Measurements from ENCODE around the gene ASXL3. TPM values are rescaled to one million over a fixed set of nuclear protein-coding genes. Genes with fewer than 3 reads are reported as not detected.

ASXL3 gene
- total and polyA plus RNA-seq, 9 of the 15 experiments (the other 6 are each of a cell fraction or from before 2014, with no cell fraction given), result not detected

GRCh38 chr18:33578518-33579348 is 714 bp downstream of the ASXL3 start:
- FAIRE-seq, result no peak
- Histone ChIP-seq H3K9ac (ENCODE audit: insufficient read depth in 1 of 2, low read depth in 2 of 2, low read length in 2 of 2) (no peak overlapping the region), H3K79me2 (ENCODE audit: control insufficient read depth, insufficient read depth, low read length) (no peaks in the 10 kb centered on the region), H3K9me1 (ENCODE audit: control insufficient read depth, insufficient read depth, low read length) (no peaks in the 10 kb centered on the region), H3K4me2 (ENCODE audit: insufficient read depth, low read length) (no peak overlapping the region), H2AFZ (ENCODE audit: low read depth, low read length) (no peak overlapping the region), H3K36me3 (ENCODE audit: control insufficient read depth, insufficient read depth, low read length) (no peaks in the 10 kb centered on the region), H3K9me3 (replicated peaks; ENCODE audit: control insufficient read depth, insufficient read depth, low read depth, low read length) (no peaks in the 10 kb centered on the region; the same call in 1 of the 2 replicates), H3K27me3 (ENCODE audit: control insufficient read depth in 2 of 2, insufficient read depth in 2 of 2, low read length in 2 of 2) (no peaks in the 10 kb centered on the region), H4K20me1 (replicated peaks; ENCODE audit: control insufficient read depth, insufficient read depth, low read length) (no peaks in the 10 kb centered on the region), H3K4me3 (no peak overlapping the region), H3K4me1 (replicated peaks in 1 of 2; ENCODE audit: control insufficient read depth in 2 of 2, insufficient read depth in 2 of 2, low read length in 2 of 2) (peaks cover 0 to 4% of the 10 kb centered on the region in 2 experiments; a peak in 1 of 5 replicates), H3K27ac (ENCODE audit: extremely low read depth, low read depth, low read length) (no peak overlapping the region)
- in situ Hi-C loops (cut with MboI), result no loop called here
- no peak for TF ChIP-seq ZNF217 (CRISPR knock-in tag; IDR thresholded peaks at IDR 0.05)
- TF ChIP-seq ILF3 (IDR thresholded peaks at IDR 0.05; ENCODE audit: borderline replicate concordance), result no peak
- TF ChIP-seq KLF6 (CRISPR knock-in tag; IDR thresholded peaks at IDR 0.05; ENCODE audit: borderline replicate concordance), result no peak
- no peak for TF ChIP-seq CC2D1A (IDR thresholded peaks at IDR 0.05)
- no peak for TF ChIP-seq ARNT (IDR thresholded peaks at IDR 0.05)
- ATAC-seq, result no peak
- POLR2A ChIA-PET, result no interaction called here
- no TSS peak for BruUV-seq (replicated peaks)
- no peak for DNase-seq (ENCODE audit: extremely low read depth in 1 of 4, low spot score in 3 of 4)
- CTCF ChIA-PET (ENCODE audit: low intra/inter-chr PET ratio), result no interaction called here
- WGBS (ENCODE audit: insufficient coverage, low coverage, missing lambda C conversion rate), result 10% methylated on average over 31 of the region's 80 CpGs
- intact Hi-C loops (cut with micrococcal nuclease), result no loop called here

Measured in K562 (cell line).